Measurements from ENCODE around the gene CCS. TPM values are rescaled to one million over a fixed set of nuclear protein-coding genes. Genes with fewer than 3 reads are reported as not detected.

Gene CCS
- total RNA-seq, 1 donor from 2014 or later, result 40.5 TPM

GRCh38 chr11:66550887-66551286, 42.1 kb upstream of the CCS start:
- intact Hi-C loops (cut with DNase I), result no loop called here
- peaks cover 9% of the 10 kb centered on the region for H3K4me1 ChIP-seq
- no peak overlapping the region for H3K4me3 ChIP-seq
- no peaks in the 10 kb centered on the region for H3K27me3 ChIP-seq (ENCODE audit: low read depth)
- no peaks in the 10 kb centered on the region for H3K36me3 ChIP-seq
- no peak for TF ChIP-seq CTCF (IDR thresholded peaks at IDR 0.05)
- no peak overlapping the region for H3K27ac ChIP-seq
- H3K9me3 ChIP-seq, result no peaks in the 10 kb centered on the region
- DNase-seq (no peak), ATAC-seq (no peak)

- H3K9me3 ChIP-seq, result no peaks in the 10 kb centered on the region
- H3K27me3 ChIP-seq (ENCODE audit: low read depth), result no peaks in the 10 kb centered on the region
- H3K4me3 ChIP-seq, result no peak overlapping the region
- no peak for ATAC-seq
- DNase-seq, result no peak
- TF ChIP-seq CTCF (IDR thresholded peaks at IDR 0.05), result no peak
- no peaks in the 10 kb centered on the region for H3K36me3 ChIP-seq
- H3K4me1 ChIP-seq, result peaks cover 9% of the 10 kb centered on the region
- intact Hi-C loops (cut with DNase I), result no loop called here
- H3K27ac ChIP-seq, result no peak overlapping the region
These were observed 38.4 kb upstream of the CCS start for GRCh38 chr11:66554602-66555001.

GRCh38 chr11:66555416-66555815, 37.6 kb upstream of the CCS start:
- intact Hi-C loops (cut with DNase I), result no loop called here
- DNase-seq (no peak), ATAC-seq (no peak)
- H3K27me3 ChIP-seq (ENCODE audit: low read depth), result no peaks in the 10 kb centered on the region
- no peaks in the 10 kb centered on the region for H3K9me3 ChIP-seq
- TF ChIP-seq CTCF (IDR thresholded peaks at IDR 0.05), result no peak
- no peak overlapping the region for H3K4me3 ChIP-seq
- H3K27ac ChIP-seq, result no peak overlapping the region
- H3K36me3 ChIP-seq, result no peaks in the 10 kb centered on the region
- peaks cover 9% of the 10 kb centered on the region for H3K4me1 ChIP-seq

- DNase-seq, result no peak
- Histone ChIP-seq H3K27ac (no peak overlapping the region), H3K27me3 (ENCODE audit: low read depth) (no peaks in the 10 kb centered on the region), H3K4me3 (no peak overlapping the region), H3K4me1 (peaks cover 9% of the 10 kb centered on the region), H3K36me3 (no peaks in the 10 kb centered on the region), H3K9me3 (no peaks in the 10 kb centered on the region)
- intact Hi-C loops (cut with DNase I), result no loop called here
- TF ChIP-seq CTCF (IDR thresholded peaks at IDR 0.05), result no peak
- ATAC-seq, result no peak
These were observed 36.9 kb upstream of the CCS start for GRCh38 chr11:66556086-66556485.

- Histone ChIP-seq H3K4me1 (peaks cover 9% of the 10 kb centered on the region), H3K27me3 (ENCODE audit: low read depth) (no peaks in the 10 kb centered on the region), H3K4me3 (no peak overlapping the region), H3K9me3 (no peaks in the 10 kb centered on the region), H3K36me3 (no peaks in the 10 kb centered on the region), H3K27ac (no peak overlapping the region)
- no peak for TF ChIP-seq CTCF (IDR thresholded peaks at IDR 0.05)
- ATAC-seq (no peak), DNase-seq (no peak)
- intact Hi-C loops (cut with DNase I), result no loop called here
These were observed 35.2 kb upstream of the CCS start for GRCh38 chr11:66557733-66558326.
